HuH-7.5 (cell line): Measurements from ENCODE around the gene RSPRY1.
"Not testable (repeated sequence)": the region's sequence is repeated elsewhere in the genome, so short reads cannot be mapped to it uniquely, and the experiment has no call there.

Source experiments
- DNase-seq: peaks from one replicate; pipeline ENCODE4 v3.0.0; 2011; ENCODE audit warnings: low spot score

The RSPRY1 gene

DNA sequence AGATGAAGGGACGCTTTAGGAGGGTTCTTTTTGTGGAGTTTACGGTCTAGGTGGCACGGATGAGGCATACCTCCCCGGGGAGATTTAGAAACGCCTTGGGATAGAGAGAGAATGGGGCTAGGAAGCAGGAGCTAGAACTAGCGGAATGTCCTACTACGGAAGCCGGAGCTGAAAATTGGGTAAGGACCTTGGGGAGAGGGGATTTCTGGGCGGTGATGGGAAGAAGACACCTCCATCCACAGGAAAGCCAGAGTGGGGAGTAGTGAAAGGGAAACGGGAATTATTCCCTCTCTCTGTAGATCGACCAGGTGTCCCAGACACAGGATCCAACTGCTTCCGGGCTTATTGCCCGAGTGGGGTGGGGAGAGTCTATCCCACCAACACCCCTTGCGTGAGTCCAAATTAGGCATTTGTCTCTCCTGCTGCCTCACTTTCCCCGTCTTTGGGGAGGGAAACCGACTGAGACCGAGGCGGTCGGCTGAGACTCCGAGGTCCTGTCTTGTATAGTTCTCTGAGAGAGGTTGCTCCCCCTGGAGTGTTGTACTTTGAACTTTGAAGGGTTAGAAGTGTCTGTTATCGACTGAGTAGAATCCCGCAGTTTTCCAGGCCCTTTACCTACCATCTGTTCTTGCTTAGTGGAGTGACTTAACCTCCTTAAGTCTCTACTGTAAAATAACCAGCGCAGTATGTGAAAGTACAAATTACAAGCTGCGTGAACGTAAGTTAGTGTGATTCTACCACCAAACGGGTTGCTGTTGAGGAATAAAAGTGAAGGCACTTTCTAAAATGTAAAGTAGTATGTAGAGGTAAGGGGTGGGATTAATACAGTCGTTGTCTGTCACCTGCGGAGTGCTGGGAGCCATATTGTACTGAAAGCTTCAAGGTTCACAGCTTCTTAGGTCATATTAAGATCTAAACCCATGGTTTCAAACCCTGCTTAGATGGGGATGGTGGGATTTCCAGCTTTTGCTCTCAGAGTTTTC lies 1.0 kb downstream of the RSPRY1 start:
- DNase-seq, result no peak

DNA sequence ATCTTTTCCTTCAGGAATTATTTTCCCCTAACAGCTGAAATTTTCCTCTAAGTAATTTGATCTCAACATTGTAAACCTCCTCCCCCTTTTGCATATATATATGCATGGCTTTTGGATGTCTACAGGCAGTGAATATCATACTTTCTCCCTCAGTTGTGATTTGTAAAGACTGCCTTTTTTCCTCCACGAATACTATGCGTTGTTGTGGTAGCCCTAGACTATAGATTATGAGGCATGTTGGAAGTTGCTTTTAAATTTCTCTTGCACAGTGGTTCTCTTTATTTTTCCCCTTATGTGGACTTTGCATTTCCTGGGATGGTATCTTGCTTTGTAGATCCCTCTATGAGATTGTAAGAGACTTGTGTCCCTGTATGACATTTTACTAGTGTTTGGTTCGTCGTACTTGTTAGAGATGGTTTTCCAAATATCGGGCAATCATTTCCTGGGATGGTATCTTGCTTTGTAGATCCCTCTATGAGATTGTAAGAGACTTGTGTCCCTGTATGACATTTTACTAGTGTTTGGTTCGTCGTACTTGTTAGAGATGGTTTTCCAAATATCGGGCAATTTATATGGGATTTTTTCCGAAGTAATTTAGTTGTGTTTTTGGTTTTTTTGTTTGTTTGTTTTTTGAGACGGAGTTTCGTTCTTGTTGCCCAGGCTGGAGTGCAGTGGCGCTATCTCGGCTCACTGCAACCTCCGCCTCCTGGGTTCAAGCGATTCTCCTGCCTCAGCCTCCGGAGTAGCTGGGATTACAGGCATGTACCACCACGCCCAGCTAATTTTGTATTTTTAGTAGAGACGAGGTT lies 2.0 kb downstream of the RSPRY1 start:
- DNase-seq, result not testable (repeated sequence)

- no peak for DNase-seq
Observed at GRCh38 chr16:57188711-57189002, 2.5 kb downstream of the RSPRY1 start.

- not testable (repeated sequence) for DNase-seq
Observed at GRCh38 chr16:57189527-57189926, 3.4 kb downstream of the RSPRY1 start.

GRCh38 chr16:57190136-57190535 lies 4.0 kb downstream of the RSPRY1 start:
- no peak for DNase-seq

DNA sequence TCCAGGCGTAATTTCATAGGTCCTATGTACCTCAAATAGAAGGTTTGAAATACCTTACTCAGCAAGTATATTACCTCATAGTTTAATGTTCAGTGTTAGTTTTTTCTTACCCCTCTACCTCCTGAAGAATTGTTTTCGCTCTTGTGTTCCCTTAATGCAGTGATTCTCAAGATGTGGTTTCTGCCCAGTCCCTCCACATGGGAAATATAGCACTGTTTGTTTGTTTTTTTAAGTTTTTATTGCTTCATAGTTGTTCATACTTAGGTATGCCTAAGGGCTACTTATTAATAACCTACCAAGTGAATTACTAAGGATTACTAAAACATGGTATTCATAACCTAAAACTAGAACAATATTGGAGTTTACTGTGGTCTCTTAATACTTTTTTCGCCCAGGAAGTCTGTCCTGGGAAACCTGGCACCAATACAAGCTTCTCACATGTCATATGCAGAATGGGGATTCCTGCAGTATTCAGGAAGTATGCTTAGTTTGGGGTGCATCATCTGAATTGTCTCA lies 5.0 kb downstream of the RSPRY1 start:
- DNase-seq, result no peak

- no peak for DNase-seq
Observed at GRCh38 chr16:57192146-57192545, 6.0 kb downstream of the RSPRY1 start.

DNA sequence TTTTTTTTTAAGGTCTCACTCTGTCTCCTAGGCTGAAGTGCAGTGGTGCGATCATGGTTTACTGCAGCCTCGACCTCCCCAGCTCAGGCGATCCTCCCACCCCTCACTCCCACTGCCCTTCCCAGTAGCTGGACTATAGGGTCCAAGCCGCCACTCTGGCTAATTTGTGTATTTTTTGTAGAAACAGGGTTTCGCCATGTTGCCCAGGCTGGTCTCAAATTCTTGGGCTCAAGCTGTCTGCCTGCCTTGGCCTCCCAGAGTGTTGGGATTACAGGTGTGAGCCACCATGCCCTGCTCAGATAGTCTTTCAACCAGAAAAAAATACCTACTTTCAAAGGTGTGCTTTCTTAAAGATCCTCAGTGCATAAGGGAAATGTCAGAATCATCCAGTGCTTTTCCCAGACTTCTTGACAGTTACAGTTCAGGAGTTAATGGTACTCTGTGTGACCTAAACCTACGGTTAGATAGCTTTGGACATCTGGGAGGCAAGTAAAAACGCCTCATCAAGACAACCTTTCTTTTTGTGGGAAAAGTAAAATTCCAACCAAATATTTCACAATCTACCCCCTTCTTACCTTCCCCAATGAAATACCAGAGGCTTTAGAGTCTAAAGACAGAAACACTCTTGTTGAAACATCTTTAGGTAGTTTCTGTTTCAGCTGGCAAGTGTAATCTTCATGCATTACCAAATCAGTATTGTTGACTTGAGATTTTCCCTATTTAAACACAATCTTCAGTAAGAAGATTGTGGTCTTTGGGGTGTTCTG lies 6.8 kb downstream of the RSPRY1 start:
- DNase-seq, result no peak

DNA sequence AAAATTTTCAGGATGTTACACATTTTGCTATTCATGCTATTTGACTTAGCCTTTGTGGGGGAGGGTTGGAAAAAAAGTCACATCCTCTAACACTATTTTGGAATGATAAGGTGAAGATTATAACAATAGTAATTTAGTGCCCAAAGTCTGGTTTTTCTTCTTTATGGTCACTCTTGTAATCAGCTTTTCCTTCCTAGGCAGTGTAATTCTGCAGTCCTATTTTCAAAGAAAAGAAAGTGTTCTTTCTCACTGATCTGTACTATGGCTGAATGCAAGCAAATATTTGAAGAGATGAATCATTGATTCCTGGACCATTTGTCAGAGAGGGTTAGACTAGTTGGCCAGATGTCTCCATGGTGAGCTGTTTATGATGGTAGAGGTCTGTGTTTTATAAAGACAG lies 8.4 kb downstream of the RSPRY1 start:
- no peak for DNase-seq

DNA sequence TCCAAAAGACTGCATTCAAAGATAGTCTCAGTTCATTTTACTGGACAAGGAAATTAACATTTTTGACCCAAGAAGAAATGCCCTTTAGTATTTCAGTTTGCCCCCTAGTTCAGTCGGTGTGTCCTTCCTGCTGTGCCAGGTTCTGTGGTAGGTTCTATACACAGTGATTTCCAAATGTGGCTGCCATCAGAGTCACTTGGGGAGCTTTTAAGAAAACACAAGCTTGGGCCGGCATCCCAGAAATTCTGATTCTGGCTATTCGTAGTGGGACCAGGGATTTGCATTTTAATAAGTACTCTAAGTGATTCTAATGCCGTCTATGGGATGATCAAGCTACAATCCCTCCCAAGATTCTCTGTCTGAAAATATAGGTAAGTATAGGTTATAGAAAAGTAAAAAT lies 10.2 kb downstream of the RSPRY1 start:
- DNase-seq, result no peak

GRCh38 chr16:57196753-57197152 lies 10.6 kb downstream of the RSPRY1 start:
- DNase-seq, result no peak

- DNase-seq, result not testable (repeated sequence)
Observed at GRCh38 chr16:57200321-57200720, 14.2 kb downstream of the RSPRY1 start.

- DNase-seq, result not testable (repeated sequence)
Observed at GRCh38 chr16:57200926-57201325, 14.8 kb downstream of the RSPRY1 start.

DNA sequence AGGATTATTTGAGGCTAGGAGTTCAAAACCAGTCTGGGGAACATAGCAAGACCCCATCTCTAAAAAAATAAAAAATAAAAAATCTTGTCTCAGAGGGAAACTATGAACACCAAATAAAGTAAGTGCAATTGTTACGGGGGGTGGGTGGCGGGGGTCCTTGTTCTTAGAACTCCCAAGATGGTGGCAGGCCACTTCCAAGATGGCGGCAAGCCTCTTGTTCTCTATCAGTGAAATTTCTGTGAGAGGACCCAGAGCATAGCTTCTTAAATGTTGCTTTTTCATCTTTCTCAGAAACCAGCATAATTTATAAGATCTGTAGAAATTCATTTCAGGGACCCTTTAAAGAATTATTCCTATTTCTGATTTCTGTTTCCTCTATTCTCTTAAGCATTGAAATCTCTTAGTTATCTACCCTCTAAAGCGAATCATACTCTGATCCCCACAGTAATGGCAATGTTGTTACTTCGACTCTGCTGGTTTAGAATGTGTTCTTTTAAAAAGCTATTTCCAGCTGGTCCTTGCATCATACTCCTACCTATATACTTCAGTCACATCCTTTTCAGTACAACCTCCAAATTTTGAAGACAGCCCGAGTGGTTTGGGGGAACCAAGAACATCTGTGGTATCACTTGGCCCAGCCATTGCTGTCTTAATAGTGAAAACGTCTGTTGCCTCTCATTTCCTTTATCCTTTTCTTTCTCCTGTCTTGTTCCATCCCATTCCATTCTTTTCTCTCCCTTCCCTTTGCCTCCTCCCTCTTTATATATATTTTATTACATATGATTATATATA lies 16.2 kb downstream of the RSPRY1 start:
- no peak for DNase-seq

- no peak for DNase-seq
Observed at GRCh38 chr16:57203451-57203850, 17.3 kb downstream of the RSPRY1 start.

DNA sequence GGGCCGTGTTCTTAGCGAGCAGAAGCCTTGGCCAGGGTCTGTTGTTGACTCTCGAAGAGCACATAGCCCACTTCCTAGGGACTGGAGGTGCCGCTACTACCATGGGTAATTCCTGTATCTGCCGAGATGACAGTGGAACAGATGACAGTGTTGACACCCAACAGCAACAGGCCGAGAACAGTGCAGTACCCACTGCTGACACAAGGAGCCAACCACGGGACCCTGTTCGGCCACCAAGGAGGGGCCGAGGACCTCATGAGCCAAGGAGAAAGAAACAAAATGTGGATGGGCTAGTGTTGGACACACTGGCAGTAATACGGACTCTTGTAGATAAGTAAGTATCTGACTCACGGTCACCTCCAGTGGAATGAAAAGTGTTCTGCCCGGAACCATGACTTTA lies 18.5 kb downstream of the RSPRY1 start:
- DNase-seq, result no peak

DNA sequence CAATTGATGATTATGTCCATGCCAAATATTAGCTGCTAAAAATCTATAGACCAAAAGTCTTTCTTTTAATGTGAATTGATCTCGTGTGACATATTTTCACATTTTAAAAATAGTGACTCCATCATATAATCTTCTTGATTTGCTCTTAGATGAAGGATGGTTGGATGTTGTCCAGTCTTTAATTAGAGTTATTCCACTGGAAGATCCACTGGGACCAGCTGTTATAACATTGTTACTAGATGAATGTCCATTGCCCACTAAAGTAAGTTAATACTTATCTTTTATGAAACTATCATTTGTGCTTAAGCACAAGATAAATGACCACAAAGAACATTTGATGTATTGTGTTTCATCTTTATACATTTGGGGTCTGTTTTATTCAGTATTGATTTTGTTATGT lies 22.8 kb downstream of the RSPRY1 start:
- DNase-seq, result no peak

- no peak for DNase-seq
Observed at GRCh38 chr16:57209780-57210179, 23.7 kb downstream of the RSPRY1 start.

DNA sequence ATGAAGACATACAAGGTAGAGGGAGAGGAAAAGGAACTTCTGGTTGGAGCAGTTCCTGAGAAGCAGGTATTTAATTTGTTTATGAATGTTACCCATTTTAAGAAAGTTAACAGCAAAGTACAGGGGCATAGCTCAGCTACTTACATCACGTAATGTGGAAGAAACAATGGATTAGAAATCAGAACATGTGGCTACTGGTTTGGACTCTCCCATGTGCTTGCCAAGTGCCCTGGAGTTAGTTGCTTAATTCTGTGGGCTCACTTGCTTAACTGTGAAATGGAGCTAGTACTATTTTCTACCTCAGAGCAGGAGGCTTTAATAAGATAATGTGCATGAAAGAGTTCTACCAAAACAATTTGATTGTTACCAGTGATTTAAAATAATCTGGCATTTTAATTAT lies 27.3 kb downstream of the RSPRY1 start:
- DNase-seq, result no peak

- no peak for DNase-seq
Observed at GRCh38 chr16:57216968-57217367, 30.8 kb downstream of the RSPRY1 start.

GRCh38 chr16:57223057-57223456 lies 36.9 kb downstream of the RSPRY1 start:
- DNase-seq, result no peak
